Measurements from ENCODE around the gene HAT1.

DNA sequence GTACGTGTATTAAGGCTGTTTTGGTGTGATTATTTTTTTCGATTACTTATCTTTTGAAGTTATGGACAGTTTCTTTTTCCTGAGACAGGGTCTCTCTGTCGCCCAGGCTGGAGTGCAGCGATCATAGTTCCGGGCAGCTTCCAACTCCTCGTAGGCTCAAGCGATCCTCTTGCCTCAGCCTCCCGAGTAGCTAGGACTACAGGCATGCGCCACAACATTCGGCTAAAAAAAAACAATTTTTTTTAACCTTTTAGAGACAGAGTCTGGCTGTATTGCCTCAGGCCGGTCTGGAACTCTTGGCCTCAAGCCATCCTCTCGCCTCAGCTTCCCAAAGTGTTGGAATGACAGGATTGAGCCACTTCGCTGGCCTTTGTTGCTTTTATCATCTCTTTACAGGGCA is 945 bp downstream of the HAT1 start:
- TF ChIP-seq, protein P1, sequence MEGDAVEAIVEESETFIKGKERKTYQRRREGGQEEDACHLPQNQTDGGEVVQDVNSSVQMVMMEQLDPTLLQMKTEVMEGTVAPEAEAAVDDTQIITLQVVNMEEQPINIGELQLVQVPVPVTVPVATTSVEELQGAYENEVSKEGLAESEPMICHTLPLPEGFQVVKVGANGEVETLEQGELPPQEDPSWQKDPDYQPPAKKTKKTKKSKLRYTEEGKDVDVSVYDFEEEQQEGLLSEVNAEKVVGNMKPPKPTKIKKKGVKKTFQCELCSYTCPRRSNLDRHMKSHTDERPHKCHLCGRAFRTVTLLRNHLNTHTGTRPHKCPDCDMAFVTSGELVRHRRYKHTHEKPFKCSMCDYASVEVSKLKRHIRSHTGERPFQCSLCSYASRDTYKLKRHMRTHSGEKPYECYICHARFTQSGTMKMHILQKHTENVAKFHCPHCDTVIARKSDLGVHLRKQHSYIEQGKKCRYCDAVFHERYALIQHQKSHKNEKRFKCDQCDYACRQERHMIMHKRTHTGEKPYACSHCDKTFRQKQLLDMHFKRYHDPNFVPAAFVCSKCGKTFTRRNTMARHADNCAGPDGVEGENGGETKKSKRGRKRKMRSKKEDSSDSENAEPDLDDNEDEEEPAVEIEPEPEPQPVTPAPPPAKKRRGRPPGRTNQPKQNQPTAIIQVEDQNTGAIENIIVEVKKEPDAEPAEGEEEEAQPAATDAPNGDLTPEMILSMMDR (IDR thresholded peaks at IDR 0.05), result no peak
- no peak for TF ChIP-seq EP300 (IDR thresholded peaks at IDR 0.05)

Measured in ovary (tissue), 3 donors.